Measurements from ENCODE around the gene NUDT16L1.
A peak's percentile ranks its signal among the peaks of the same experiment; 100 is the strongest.
"Not testable (repeated sequence)": the region's sequence is repeated elsewhere in the genome, so short reads cannot be mapped to it uniquely, and the experiment has no call there.

The NUDT16L1 gene

DNA sequence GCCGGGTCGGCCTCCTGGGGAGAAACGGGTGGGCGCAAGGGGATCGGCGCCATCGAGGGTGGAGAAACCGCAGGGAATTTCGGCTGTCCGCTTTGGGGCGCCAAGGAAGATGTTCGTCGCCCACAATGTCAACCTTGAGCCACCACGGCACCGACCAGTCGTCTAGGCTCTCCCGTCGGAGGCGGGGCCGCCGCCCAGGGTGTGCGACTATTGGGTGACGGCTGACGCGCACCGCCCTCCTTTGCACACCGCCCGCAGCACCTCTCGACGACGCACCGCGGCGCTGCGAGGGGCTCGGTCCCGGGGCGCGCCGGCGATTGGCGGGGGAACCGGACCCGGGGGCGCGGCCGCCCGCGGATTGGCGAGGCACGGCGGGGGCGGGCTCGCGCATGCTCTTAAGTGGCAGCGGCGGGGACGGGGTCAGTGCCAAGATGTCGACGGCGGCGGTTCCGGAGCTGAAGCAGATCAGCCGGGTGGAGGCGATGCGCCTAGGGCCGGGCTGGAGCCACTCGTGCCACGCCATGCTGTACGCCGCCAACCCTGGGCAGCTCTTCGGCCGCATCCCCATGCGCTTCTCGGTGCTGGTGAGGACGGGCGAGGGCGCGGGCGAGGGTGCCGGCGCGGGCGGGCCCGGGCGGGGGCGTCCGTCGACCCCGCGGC, at the start of gene NUDT16L1:
NUDT16L1 (plus strand) TSS at position 267 of the 660 bp plus-strand sequence; CDS start at position 432, 165 bp downstream.
- peak; percentile 83 for DNase-seq (ENCODE audit: low read depth, low spot score)

DNA sequence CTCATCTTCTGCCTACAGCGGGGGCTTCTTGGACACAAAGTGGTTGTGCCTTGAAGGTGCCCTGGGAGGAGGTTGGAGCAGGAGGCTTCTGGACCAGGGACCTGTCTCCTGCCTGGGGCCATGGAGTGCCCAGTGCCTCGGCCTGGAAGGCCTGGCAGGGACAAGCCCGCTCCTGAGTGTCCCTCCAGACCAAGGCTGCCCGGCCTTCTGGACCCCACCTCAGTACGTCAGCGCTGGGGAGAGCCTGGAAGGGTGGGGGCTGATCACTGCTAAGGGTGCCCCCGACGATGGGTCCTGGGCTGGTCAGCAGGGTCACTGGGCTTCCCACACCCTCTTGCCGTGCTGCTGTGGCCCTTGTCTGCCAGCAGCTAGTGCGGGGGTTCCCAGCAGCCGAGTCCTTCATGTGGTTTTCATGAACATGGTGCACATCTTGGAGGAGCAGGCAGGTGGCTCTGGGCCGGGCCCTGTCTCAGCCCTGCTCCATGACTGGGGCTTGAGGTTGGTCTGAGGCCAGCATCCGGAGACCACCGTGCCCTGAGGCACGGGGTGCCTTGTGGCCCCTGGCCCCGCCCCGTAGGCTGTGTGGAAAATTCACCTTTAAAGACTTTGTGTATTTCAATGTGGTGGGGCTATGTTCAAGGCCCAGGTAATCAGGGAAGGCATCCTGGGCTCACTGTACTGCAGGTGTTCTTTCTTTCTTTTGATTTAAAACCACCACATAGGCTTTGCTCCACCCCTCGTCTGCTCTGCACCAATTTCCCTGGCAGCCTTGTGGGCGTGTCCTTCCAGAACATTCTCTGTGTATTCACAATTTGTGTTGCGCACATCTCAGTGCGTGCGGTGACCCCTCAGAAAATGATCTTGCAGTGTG, 46.4 kb upstream of the NUDT16L1 start:
- DNase-seq (ENCODE audit: low read depth, low spot score), result no peak

GRCh38 chr16:4647644-4647980, 45.8 kb upstream of the NUDT16L1 start:
- no peak for DNase-seq (ENCODE audit: low read depth, low spot score)

- DNase-seq (ENCODE audit: low read depth, low spot score), result no peak
Measured at GRCh38 chr16:4648917-4649316, 44.4 kb upstream of the NUDT16L1 start.

DNA sequence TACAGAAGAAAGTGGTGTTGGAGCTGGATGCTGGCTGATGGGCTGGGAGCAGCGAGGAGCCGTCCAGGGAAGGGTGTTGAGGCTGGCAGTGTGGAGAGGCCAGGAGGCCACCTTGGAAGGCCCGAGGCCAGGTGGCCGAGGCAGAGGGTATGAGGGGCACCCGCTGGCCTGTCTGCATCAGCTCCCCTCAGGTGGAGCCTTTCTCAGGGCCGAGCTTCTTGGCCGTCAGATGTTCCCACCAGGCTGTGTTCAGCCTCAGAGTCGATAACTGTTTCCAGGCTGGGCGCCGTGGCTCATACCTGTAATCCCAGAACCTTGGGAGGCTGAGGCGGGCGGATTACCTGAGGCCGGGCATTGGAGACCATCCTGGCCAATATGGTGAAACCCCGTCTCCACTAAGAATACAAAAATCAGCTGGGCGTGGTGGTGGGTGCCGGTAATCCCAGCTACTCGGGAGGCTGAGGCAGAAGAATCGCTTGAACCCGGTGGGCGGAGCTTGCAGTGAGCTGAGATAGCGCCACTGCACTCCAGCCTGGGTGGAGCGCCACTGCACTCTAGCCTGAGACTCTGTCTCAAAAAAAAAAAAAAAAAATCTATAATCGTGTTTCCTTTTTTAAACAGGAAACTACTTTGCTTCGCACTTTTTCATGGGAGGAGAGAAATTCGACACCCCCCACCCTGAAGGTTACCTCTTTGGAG, 43.5 kb upstream of the NUDT16L1 start:
- DNase-seq (ENCODE audit: low read depth, low spot score), result no peak

- not testable (repeated sequence) for DNase-seq (ENCODE audit: low read depth, low spot score)
Measured at GRCh38 chr16:4650443-4651074, 42.8 kb upstream of the NUDT16L1 start.

DNA sequence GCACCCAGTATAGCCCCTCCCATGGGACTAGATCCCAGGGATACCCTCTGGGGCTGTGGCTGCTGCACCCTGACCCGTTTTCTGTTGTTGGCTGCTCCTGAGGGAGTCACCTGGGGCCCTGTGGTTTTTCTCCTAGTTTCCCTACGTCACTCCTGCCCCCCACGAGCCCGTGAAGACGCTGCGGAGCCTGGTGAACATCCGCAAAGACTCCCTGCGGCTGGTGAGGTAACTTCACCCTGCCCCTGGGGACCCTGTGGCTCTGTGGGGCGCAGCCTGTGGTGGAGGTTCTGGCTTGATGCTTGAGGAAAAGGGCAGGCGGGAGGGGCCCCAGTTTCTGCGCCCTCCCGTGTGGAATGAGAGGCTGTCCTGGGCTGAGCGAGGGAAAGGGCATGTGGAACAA, 41.5 kb upstream of the NUDT16L1 start:
- no peak for DNase-seq (ENCODE audit: low read depth, low spot score)

- DNase-seq (ENCODE audit: low read depth, low spot score), result no peak
Measured at GRCh38 chr16:4652561-4652960, 40.8 kb upstream of the NUDT16L1 start.

- DNase-seq (ENCODE audit: low read depth, low spot score), result no peak
Measured at GRCh38 chr16:4654011-4654963, 39.1 kb upstream of the NUDT16L1 start.

GRCh38 chr16:4654964-4655590, 38.3 kb upstream of the NUDT16L1 start:
- no peak for DNase-seq (ENCODE audit: low read depth, low spot score)

DNA sequence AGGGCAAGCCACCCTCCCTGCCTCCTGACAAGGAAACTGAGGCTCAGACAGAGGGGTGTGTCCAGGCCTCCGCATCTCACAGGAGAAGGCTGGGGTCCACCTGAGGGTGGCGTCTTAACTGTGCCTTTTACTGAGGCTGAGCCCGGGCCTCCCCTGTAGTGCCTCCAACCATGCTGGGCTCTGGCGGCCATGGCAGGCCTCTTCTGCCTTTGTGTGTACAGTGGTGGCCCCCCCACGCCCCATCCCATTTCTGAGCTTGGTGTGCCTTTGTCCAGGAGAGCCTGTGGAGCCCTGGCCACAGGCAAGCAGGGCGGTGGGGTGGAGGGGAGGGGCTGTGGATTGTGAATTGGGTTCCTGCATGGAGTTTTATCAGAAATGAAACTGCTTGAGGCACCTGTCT, 37.6 kb upstream of the NUDT16L1 start:
- no peak for DNase-seq (ENCODE audit: low read depth, low spot score)

GRCh38 chr16:4656221-4656620, 37.1 kb upstream of the NUDT16L1 start:
- no peak for DNase-seq (ENCODE audit: low read depth, low spot score)

DNA sequence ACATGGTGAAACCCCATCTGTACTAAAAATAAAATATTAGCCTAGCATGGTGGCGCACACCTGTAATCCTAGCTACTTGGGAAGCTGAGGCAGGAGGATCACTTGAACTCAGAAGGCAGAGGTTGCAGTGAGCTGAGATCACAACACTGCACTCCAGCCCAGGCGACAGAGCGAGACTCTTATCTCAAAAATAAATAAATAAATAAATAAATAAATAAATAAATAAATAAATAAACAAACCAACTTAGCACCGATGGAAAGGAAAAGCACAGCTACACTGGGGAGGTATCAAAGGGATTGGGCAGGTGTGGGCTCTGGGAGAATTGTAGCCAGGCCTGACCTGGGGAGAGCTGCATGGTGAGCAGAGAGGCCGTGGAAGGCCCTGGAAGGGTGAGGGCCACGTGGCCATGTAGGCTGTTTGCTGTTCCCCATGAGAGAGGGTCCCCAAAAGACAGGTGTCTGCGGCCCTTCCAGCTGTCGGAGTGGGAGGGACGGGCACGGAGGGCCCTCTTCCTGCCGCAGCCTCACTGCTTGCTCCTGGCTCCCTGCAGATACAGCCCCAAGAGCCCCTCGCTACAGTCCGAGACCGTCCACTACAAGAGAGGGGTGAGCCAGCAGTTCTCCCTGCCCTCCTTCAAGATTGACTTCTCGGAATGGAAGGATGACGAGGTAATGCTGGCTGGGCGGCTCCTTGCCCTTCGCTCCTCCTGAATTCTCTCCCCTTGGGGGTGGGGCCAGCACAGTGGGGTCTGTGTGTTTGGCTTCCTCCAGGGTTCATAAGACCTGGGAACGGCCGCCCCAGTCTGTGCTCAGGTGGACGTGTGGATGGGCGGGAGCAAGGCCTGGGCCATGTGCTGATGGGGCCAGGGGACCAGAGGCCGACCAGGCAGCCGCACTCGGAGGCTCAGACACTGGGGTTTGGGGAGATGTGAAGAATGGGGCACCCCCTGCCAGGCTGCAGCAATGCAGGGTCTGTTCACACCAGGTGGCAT, 36.4 kb upstream of the NUDT16L1 start:
- DNase-seq (ENCODE audit: low read depth, low spot score), result no peak

DNA sequence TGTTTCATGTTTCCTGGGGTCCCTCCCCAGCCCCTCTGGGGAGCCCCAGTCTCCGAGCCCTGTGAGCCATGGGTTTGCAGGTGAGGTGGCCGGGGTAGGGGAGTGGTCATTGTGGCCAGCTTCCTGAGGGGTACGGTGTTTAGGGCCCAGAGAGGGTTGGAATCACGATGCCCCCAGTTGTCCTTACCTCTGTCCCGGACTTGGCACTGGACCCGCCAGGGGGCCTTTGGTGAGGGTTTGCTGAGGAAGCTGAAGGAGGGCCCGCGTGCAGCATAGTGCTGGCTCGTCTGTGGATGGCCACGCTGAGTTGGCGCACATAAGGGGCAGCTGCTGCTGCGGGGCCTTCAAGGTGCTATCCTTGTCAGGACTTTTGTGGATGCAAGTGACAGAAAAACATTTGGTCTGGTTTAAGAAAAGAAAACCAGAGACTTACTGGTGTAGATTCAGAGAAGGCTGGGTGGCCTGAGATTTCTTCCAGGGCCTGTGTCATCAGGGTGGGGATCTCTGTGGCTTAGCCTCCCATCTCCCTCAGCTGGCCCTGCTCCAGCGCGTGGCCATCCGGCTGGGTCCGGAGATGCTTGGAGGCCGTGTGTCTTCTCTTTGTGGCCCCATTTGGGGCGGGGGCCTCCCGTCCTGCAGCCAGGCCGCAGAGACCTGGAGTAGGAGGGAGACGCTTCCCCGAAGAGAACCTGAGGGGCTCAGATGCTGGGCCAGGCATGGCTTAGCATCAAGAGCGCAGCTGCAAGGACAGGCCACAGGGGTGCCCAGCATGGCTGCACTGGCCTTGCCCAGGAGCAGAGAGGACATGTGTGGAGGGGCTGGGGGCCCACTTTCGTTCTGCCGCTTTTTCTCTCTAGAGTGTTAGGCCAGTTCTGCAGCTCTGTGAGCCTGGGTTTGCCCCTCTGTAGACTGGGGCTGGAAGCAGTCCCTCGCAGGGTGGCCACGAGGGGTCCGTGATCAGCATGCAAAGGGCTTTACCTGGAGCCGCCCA, 33.7 kb upstream of the NUDT16L1 start:
- DNase-seq (ENCODE audit: low read depth, low spot score), result no peak

DNA sequence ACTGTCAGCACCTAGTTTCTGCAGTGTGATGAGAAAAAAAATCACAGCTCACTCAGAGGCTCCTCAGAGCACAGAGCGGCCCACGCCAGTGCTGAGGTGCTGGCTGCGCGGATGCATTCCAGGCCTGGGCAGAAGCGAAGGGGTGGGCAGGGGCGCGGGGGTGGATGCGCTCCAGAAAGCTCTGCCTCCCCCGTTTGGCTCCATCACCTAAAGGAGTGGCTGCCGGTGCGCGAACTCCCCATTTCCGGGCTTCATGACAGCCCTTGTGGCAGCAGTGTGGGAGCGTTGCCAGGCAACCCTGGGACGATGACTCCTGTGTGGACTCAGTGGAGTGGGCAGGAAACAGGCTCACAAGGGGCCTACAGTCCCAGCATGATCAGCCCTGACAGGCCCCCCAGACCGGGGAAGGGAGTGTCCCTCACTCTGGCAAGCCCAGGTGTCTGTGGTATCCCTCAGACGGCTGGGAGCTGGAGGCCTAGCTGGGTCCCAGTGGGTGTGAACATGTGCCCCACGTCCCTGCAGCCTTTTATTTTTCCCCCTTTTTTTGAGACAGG, 32.8 kb upstream of the NUDT16L1 start:
- DNase-seq (ENCODE audit: low read depth, low spot score), result no peak

DNA sequence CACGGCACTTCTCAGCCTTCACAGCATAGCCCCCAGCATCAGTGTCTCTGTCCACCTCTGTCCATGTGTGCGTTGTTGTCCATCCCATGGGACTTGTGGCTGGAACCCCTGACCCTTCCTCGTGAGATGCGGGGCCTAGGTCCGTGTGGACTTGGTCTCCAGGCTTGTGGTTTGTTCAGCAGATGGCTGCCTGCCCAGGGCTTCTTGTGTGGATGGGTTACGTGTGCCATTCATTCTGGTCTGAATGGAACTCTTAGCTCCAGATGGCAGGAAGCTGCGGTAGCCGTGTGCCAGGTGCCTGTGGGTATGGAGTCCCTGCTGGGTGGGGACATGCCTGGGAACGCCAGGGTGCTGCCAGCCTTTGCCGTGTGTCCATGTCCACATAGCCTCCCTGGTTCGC, 31.7 kb upstream of the NUDT16L1 start:
- DNase-seq (ENCODE audit: low read depth, low spot score), result no peak

GRCh38 chr16:4663465-4663776, 29.9 kb upstream of the NUDT16L1 start:
- no peak for DNase-seq (ENCODE audit: low read depth, low spot score)
